Measurements from ENCODE around the gene FBLN2.
"Not testable (repeated sequence)": the region's sequence is repeated elsewhere in the genome, so short reads cannot be mapped to it uniquely, and the experiment has no call there.

Gene FBLN2

GRCh38 chr3:13550791-13551360, 2.0 kb downstream of the FBLN2 start:
- no peak for DNase-seq

DNA sequence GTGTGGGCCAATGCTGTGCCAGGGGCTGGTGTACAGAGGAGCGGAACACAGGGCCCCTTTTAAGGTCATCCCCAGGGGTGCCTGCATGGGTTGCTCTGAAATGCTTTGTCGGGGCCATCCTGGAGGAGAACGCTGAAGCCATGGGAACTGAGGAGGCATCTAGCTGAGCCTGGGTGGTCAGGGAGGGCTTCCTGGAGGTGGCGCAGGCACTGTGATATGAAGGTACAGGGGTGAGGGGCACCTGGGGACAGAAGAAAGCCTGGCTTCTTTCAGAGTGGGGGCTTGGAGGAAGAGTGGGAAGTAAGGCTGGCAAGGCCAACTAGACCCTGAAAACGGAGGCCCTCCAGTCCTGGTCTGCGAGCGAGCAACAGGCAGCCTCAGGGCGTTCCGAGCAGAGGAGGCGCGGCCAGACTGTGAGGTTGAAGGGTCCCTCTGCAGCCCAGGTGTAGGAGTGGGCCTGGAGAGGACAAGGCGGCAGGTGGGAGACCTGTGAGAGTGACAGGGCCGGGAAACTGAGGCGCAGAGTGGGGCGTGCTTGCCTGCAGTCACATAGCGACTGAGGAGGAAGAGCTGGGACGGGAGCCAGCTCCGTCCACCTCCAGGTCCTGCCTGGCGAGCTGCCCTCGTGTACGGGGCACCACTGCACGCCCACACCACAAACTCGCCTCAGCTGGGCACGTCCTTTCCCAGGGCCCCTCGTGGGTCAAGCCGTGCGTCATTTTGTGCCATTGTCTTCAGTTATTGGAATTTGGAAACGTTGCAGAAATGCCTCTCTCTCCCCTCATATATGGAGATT, 4.1 kb downstream of the FBLN2 start:
- no peak for DNase-seq

DNA sequence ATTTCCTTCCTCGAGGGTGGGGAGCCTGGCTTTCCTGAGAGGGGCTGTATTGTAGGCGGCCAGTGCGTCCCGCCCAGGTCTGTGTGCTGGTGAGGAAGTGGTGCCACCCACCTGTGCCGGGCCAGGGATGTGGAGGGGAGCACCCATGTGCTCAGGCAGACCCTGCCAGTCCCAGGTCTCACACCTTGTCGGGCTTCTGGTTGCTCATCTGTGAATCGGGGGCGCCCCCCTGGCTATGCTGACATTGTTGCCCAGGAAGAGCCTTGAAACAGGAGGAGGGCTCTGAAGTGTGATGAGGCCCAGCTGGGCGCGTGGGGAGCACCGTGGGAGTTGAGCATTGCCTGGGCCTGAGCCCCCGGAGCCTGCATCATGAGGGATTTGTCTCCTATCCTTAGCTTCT, 4.8 kb downstream of the FBLN2 start:
- no peak for DNase-seq

DNA sequence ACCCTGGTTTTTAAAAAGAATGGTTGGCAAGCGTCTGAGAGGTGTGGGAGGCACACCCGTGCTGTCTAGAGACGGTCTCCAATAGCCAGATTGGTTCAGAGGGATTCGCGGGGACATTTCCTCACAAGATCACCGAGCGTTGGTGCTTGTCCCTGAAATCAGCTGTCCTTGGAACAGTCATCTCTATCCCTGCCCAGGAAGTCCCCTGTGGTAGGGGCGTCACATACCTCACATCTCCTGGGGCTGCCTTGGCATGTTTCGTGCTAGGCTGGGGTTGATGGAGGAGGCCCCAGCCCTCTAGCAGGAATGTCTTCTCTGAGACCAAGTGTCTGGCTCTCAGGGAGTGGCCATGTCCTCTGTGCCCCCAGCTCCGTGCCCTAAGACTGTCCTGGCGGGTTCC, 6.8 kb downstream of the FBLN2 start:
- no peak for DNase-seq

- no peak for DNase-seq
Measured at GRCh38 chr3:13556207-13556606, 7.3 kb downstream of the FBLN2 start.

- no peak for DNase-seq
Measured at GRCh38 chr3:13556917-13557316, 8.0 kb downstream of the FBLN2 start.

DNA sequence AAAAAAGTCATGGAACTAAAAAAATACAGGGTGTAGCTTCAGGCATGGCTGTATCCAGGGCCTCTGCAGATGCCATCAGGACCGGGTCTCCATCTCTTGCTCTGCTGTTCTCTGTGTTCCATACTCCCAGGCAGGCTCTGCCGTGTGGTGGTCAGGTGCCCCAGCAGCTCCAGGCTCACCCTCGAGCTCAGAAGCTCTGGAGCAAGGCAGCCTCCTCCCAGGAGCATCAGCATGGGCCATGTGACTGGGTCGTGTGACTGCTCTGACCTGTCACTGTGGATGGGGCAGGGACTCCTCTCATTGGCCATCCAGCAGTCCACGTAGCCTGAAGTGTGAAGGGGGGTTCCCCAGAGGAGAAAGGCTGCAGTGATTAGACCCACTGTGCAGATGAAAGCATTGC, 8.5 kb downstream of the FBLN2 start:
- DNase-seq, result no peak

GRCh38 chr3:13557926-13558325, 9.0 kb downstream of the FBLN2 start:
- no peak for DNase-seq

DNA sequence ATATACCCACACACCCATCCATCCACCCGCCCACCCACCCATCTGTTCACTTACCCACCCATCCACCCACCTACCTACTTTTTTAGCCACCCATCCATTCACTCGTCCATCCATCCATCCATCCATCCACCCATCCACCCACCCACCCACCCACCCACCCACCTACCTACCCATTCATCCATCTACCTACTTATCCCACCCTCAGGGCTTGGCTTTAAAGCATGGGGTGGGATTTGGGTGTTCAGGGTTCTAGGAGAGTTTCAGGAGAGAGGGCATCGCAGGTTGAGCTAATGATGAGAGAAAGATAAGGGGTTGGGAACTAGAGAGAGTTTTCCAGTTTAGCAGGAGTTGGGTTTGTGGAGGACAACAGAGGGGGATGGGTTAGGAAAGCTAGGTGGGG, 9.7 kb downstream of the FBLN2 start:
- DNase-seq, result no peak

DNA sequence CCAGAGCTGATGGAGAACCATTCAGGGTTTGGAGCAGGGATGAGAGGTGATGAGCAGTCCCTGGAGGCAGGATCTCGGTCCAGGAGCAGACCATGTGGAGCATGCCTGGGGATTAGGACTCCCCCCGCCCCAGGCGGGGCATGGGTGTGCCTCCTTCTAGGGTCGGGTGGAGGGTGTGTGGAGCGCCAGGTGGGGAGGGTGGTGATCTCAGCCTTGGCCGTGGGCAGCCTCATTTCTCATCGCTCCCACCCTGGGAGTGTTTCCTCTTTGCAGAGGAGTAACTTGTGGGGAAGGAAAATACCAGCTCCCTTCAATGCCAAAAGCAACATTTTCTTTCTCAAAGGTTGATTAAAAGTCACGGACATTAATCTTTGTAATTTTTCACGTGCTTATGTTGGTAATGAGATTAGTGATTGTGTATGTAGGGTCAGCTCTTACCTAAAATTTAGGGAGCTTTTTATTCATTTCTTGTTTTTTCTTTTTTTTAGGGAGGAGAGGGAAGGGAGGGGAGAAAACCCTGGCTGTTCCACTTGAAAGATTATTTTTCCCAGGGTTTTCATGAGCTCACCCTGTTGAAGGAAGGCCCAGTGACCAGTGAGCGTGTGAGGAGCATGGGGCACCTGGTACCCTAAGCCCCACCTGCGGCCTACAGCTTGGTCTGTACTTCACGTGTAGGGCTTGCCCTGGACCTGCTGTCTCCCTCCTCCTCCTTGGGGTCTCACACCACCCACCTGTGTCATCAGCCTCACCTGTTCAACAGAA, 11.0 kb downstream of the FBLN2 start:
- no peak for DNase-seq

DNA sequence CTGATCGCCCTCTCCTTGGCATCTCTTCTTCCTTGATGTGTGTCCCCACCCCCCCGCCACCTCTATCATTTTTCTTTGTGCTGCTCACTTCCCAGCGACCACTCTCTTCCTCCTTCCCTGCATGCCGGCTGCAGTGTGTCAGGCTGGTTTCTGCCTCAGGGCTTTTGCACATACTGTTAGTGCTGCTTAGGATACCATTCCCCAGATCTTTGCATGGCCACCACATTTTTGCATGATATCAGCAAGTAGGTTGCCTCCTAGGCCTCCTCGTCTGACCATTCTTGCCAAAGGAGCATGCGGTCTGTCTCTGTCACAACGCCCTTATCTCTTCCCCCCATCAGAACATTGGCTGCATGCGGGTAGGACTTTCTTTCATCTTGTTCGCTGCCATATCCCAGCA, 12.5 kb downstream of the FBLN2 start:
- DNase-seq, result no peak

DNA sequence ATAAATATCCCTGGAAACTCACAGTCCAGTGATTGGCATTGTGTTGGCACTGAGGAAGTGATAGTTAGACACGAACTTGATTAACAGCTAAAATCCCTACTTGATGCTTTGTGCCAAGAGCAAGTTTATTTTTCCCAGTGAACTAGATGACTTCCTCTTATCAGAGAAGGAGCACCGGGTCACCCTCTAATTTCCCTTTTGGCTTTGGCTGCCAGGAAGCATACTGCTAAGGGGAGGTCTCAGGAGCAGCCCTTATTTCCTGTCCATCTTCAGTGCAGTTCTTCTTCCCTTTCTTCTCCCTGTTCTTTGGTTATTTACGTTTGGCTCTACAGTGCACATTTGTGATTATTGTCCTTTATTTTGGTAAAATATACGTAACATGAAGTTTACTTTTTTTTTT, 13.0 kb downstream of the FBLN2 start:
- no peak for DNase-seq

DNA sequence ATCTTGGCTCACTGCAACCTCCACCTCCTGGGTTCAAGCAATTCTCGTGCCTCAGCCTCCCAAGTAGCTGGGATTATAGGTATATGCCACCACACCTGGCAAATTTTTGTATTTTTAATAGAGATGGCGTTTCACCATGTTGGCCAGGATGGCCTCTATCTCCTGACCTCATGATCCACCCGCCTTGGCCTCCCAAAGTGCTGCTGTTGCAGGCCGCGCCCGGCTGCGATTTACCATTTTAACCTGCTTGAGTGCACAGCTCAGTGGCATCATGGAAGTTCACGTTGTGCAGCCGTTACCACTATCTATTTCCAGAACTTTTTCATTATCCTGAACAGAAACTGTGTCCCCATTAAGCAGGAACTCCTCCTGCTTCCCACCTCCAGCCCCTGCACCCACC, 13.5 kb downstream of the FBLN2 start:
- DNase-seq, result not testable (repeated sequence)

DNA sequence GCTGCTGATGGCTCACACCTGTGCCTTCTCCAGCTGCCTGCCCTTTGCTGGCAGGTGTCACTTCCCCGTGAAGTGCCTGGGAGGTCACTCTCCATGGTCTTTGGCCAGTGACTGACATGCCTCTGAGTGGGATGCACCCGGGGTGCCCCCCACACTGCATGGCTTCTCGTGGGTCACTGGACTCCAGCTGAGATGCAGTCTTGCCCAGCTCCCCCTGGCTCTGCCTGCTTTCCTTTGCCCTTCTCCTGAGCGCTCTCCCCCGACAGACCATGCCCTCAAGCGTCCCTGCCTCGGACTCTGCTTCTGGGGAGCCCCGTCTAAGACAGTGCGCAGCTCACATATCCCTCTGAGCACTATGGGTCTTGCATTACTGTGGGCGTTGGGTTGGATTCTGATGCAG, 14.4 kb downstream of the FBLN2 start:
- no peak for DNase-seq

DNA sequence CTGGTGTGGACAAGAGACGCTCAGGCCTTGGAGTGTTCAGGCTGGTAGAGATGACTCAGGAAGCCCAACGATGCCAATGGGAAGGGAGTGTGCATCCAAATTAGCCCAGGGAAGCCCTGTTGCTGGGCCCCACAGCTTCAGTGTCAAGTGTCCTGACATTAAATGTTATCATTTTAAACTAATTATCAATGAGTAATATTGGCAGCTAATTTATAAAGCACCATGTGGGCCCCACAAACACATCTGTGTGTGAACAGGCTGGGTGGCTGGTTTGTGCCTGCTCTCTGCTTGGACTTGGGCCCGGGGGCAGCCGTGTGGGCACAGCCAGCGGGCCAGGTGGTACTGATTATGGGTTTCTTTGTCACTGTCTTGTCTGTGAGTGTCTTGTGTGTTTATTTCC, 15.0 kb downstream of the FBLN2 start:
- DNase-seq, result no peak

- DNase-seq, result no peak
Measured at GRCh38 chr3:13564751-13565560, 16.0 kb downstream of the FBLN2 start.

- DNase-seq, result no peak
Measured at GRCh38 chr3:13565581-13566452, 16.9 kb downstream of the FBLN2 start.

GRCh38 chr3:13566453-13566748, 17.5 kb downstream of the FBLN2 start:
- DNase-seq, result no peak

DNA sequence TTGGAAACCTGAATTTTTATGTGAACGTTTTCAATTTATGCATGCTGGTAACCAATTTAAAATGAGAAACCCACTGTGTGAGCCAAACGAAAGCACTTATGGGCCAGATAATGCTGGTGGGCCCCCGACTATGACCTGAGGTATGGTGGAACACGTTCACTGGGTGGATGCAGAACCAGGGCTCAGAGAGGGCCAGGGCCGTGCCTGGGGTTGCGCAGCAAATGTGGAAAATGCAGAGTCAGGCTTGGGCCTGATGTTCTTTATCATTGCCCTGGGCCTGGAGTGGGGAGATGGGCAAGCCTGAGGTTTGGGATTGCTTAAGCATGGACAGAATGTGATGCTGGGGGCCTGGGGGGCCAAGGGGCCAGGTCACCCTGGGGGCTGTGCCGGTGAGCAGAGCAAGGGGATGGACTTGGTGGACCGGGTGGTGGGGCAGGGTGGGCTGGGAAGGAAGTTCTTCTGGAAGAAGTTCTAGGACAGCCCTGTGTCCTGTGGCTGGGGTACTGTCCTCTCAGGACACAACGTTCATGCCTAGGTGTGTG, 17.9 kb downstream of the FBLN2 start:
- DNase-seq, result no peak

- no peak for DNase-seq
Measured at GRCh38 chr3:13567684-13568514, 19.0 kb downstream of the FBLN2 start.

DNA sequence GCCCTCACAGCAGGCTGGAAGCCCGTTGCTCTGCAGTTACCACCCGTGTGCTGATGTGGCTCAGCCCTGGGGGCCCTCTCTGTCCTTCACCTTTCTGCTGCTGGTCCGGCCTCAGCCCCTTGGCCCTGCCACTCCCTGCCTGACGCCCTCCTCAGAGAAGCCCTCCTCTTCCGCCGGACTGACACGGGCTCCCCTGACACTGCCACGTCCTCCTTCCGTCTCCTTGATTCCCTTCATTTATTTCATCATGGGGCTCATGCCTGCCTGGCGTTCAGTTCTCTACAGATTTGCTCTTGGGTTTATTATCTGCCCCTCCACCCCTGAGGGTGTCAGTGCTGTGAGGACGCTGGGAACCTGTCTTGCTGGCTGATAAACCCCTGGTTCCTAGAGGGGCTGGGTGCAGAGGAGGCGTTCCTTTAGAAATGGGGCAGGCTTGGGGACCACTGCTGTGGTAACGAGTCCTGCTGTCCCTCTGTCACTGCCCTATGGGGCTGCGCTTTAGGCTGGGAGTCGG, 19.6 kb downstream of the FBLN2 start:
- DNase-seq, result no peak

Measured in activated CD4-positive, alpha-beta T cell treated with anti-CD3 and anti-CD28 coated beads for 48 hours (primary cell).